GM18520 (cell line): Measurements from ENCODE around the gene PARP1.

Source experiments
- ATAC-seq: cut with Tn5 transposase; IDR thresholded peaks from one replicate; pipeline ENCODE4 v1.9.1; 2021; ENCODE audit not compliant: unreplicated experiment

The PARP1 gene

GRCh38 chr1:226384040-226384439 lies 23.9 kb downstream of the PARP1 start:
- no peak for ATAC-seq

GRCh38 chr1:226382030-226382429 lies 25.9 kb downstream of the PARP1 start:
- no peak for ATAC-seq

GRCh38 chr1:226381226-226381998 lies 26.5 kb downstream of the PARP1 start:
- no peak for ATAC-seq

GRCh38 chr1:226378071-226378470 lies 29.8 kb downstream of the PARP1 start:
- ATAC-seq: no peak

- ATAC-seq: no peak
Observed at GRCh38 chr1:226376300-226376699, 31.6 kb downstream of the PARP1 start.

- ATAC-seq: no peak
Observed at GRCh38 chr1:226373376-226373775, 34.5 kb downstream of the PARP1 start.

- no peak for ATAC-seq
Observed at GRCh38 chr1:226372885-226373284, 35.0 kb downstream of the PARP1 start.

GRCh38 chr1:226371866-226372490 lies 35.9 kb downstream of the PARP1 start:
- no peak for ATAC-seq

- no peak for ATAC-seq
Observed at GRCh38 chr1:226371027-226371694, 36.7 kb downstream of the PARP1 start.

GRCh38 chr1:226370144-226370923 lies 37.6 kb downstream of the PARP1 start:
- peak; percentile 35 for ATAC-seq

GRCh38 chr1:226369110-226369509 lies 38.8 kb downstream of the PARP1 start:
- ATAC-seq: no peak

GRCh38 chr1:226366290-226366689 lies 41.6 kb downstream of the PARP1 start:
- ATAC-seq: no peak

GRCh38 chr1:226365831-226366231 lies 42.1 kb downstream of the PARP1 start:
- no peak for ATAC-seq

GRCh38 chr1:226364901-226365565 lies 42.9 kb downstream of the PARP1 start:
- ATAC-seq: no peak

GRCh38 chr1:226364514-226364899 lies 43.4 kb downstream of the PARP1 start:
- ATAC-seq: no peak

- no peak for ATAC-seq
Observed at GRCh38 chr1:226363801-226364513, 43.9 kb downstream of the PARP1 start.

- ATAC-seq: no peak
Observed at GRCh38 chr1:226362891-226363447, 44.9 kb downstream of the PARP1 start.

- ATAC-seq: no peak
Observed at GRCh38 chr1:226362361-226362760, 45.5 kb downstream of the PARP1 start.

- peak; percentile 76 for ATAC-seq
Observed at GRCh38 chr1:226360106-226360746, 47.7 kb downstream of the PARP1 start.
